GM12864 (cell line): ENCODE measurements around the gene TBXA2R.

Experiments used
- DNase-seq: peaks from one replicate; pipeline ENCODE4 v3.0.0-alpha.2; 2011; ENCODE audit warnings: low read depth
- H3K4me3 ChIP-seq: 2 replicates; pipeline ENCODE4 v1.5.1; 2011; ENCODE audit warnings: mild to moderate bottlenecking, low read depth, low read length, control low read depth
- TF ChIP-seq, protein P1 (sequence below): IDR thresholded peaks from 2 replicates; pipeline ENCODE4 v1.5.1; 2011; ENCODE audit warnings: low read depth, mild to moderate bottlenecking, moderate library complexity, low read length, control low read depth, inconsistent platforms; ENCODE audit errors: missing control alignments

Gene TBXA2R

DNA sequence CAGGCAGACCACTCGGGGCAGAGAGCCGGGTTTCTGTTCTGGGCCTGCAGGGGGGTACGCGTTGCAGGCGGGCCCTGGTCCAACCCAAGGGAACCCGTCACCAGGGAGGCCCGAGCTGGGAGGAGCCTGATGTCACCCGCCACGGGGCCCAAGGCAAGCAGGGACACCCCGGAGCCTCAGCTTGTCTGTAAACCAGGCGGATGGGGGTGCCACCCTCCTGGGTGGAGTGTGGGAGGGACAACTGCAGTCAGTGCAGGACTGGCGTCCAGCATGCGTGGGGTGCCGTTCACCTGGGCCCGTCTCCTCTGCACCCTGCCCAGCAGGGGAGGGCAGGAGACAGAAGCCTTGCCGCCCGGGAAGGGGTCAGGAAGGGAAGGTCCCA, 12.9 kb upstream of the TBXA2R start:
- H3K4me3 ChIP-seq = no peak overlapping the region
- no peak for DNase-seq
- TF ChIP-seq, protein P1, sequence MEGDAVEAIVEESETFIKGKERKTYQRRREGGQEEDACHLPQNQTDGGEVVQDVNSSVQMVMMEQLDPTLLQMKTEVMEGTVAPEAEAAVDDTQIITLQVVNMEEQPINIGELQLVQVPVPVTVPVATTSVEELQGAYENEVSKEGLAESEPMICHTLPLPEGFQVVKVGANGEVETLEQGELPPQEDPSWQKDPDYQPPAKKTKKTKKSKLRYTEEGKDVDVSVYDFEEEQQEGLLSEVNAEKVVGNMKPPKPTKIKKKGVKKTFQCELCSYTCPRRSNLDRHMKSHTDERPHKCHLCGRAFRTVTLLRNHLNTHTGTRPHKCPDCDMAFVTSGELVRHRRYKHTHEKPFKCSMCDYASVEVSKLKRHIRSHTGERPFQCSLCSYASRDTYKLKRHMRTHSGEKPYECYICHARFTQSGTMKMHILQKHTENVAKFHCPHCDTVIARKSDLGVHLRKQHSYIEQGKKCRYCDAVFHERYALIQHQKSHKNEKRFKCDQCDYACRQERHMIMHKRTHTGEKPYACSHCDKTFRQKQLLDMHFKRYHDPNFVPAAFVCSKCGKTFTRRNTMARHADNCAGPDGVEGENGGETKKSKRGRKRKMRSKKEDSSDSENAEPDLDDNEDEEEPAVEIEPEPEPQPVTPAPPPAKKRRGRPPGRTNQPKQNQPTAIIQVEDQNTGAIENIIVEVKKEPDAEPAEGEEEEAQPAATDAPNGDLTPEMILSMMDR = no peak

DNA sequence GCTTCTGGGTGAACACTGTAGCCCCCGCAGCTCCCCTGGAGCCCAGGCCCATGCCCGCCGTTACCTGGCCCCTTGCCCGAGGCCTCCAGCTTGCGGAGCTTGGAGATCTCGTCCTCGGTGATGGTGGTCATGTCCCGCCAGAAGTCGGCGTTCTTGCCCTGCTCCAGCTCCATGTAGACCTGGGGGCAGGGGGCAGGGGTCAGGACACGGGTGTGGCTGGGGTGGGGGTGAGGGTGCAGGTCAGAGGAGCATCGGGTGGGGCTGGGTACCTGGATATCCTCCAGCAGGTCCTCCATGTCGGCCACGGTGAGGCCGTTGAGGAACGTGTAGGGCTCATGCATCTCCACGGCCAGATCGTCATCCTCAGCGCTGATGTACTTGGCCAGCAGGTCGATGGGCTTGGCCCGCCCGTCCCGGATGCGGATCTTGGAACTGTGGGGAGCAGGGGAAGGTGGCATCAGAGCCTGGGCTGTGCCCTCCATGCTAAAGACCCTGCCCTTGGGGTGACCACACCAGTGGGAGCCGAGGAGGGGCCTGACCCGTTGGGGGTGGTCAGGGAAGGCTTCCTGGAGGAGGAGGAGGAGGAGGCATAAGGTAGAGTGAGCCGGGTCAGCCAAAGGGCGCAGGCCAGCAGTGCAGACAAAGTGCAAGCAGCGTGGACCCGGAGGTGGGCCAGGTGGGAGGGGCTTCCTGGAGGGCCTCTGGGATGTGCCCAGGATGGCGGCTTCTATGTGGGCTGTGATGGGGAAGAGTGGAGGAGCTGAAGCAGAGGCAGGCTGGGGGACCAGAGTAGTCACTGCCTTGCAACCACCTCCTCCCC, 12.3 kb upstream of the TBXA2R start:
- no peak overlapping the region for H3K4me3 ChIP-seq
- TF ChIP-seq, protein P1 = no peak
- no peak for DNase-seq

DNA sequence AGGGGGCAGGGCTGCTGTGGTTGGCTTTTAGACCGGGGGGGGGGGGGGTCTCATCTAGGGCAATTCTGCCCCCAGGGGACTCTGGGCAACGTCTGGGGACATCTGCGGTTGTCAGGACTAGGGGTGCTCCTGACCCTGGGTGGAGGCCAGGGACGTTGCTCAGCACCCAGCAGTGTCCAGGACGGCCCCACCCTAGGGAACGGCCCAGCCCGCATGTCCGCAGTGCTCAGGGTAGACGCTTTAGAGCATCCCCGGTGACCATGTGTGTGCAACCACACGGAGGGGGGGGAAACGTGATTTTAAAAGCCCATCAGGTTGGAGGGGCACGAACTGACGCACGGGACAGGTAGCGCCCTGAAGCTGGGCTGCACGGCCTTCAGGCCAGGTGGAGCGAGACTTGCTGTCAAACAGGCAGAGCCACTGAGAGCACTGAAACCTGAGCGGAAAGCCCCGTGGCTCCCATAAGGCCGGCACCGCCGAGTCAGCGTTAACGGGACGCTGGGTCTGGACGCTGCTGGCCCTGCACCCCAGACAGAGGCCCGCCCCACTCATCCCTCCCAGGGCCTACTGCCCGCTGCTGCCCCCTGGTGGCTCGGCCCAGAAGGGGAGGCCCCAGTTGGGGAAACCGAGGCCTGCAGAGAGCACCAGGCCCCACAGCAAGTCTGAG, 11.6 kb upstream of the TBXA2R start:
- no peak overlapping the region for H3K4me3 ChIP-seq
- TF ChIP-seq, protein P1 = peak; percentile 84
- DNase-seq = no peak

DNA sequence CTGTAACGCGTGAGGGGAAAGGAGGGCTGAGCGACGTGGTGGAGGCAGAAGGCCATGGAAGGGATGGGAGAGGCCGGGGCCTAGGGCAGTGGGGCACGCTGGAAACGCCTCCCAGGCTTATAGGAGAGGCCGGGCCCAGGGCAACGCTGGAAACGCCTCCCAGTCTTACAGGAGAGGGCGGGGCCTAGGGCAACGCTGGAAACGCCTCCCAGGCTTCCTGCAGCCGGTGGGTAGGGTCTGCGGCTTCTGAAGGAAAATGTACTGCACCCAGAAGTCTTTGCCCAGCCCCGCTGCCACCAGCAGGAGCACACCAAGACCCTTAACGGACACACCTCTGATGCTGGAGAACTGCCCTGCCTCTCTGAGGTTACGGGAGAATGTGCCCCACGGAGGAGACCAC, 10.8 kb upstream of the TBXA2R start:
- TF ChIP-seq, protein P1 = no peak
- DNase-seq = no peak
- no peak overlapping the region for H3K4me3 ChIP-seq

DNA sequence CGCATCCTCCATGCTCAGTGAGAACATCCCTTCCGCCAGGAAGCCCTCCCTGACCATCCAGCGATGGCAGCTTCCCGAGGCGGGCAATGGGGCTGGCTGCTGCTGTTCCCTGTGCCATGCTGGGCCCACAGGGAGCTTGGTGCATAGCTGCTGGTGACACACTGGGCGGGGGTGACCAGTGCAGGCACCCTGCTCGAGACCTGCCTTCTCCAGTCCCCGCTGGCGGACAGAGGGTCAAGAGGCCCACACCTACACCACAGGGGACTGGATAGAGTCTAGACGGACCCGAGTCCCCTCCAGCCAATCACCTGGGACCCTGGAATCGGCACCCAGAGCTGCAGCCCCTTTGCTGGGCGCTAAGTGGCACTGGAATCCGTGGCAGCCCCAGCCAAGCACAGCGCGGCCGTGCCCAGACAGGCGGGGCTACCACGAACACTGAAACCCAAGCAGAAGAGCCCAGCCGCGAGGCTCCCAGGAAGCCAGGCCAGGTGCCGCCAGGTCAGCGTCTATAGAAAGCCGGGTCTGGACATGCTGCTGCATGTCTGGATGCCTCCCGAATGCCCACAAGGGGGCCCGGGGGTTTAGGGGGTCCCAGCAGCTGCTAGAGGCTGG, 9.0 kb upstream of the TBXA2R start:
- H3K4me3 ChIP-seq = no peak overlapping the region
- TF ChIP-seq, protein P1 = no peak
- no peak for DNase-seq

DNA sequence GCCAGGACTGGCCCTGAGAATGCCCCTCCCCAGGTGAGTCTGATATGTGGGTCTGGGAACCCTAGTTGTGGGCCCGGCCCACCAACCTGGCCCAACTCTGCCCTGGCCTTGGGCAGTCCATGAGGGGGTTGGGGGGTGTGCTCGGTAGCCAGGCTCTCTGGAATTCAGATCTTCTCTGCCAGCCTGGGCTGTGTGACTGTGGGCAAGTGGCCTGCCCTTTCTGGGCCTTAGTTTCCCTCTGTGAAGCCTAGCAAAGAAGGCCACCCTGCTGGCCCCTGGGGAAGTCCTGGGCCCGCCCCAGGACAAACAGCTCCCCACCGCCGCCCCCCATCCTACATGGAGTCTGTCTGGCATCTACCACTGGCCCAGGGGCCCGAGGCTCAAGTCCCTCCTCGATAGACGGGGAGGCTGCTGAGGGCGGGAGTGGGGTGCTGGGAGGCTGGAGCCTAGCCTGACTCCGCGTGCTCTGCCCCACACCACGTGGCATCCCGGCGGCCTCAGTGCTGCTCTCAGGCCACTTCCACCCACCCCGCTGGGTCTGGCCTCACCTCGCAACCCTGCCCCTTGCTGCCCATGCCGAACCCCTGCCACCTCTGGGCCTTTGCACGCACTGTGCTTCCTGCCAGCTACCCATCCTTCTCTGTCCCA, 8.3 kb upstream of the TBXA2R start:
- TF ChIP-seq, protein P1 = no peak
- no peak for DNase-seq
- no peak overlapping the region for H3K4me3 ChIP-seq
